ENCODE measurements around the gene HS3ST4.

The HS3ST4 gene

GRCh38 chr16:26120729-26121128, 429.0 kb downstream of the HS3ST4 start:
- no peak for DNase-seq

GRCh38 chr16:26128296-26128695, 436.5 kb downstream of the HS3ST4 start:
- no peak for DNase-seq

GRCh38 chr16:26129997-26130396, 438.2 kb downstream of the HS3ST4 start:
- DNase-seq = no peak

- no peak for DNase-seq
Measured at GRCh38 chr16:26133416-26134093, 441.8 kb downstream of the HS3ST4 start.

GRCh38 chr16:26134588-26134987, 442.8 kb downstream of the HS3ST4 start:
- DNase-seq = no peak

GRCh38 chr16:26137956-26138355, 446.2 kb downstream of the HS3ST4 start:
- DNase-seq = no peak

- DNase-seq = no peak
Measured at GRCh38 chr16:26139091-26139490, 447.3 kb downstream of the HS3ST4 start.

GRCh38 chr16:26139884-26140283, 448.1 kb downstream of the HS3ST4 start:
- no peak for DNase-seq

- no peak for DNase-seq
Measured at GRCh38 chr16:26149364-26150190, 457.8 kb downstream of the HS3ST4 start.

GRCh38 chr16:26155221-26155620, 463.5 kb downstream of the HS3ST4 start:
- DNase-seq = no peak

- DNase-seq = no peak
Measured at GRCh38 chr16:26157319-26157718, 465.6 kb downstream of the HS3ST4 start.

GRCh38 chr16:26158142-26158759, 466.5 kb downstream of the HS3ST4 start:
- DNase-seq = no peak

GRCh38 chr16:26161461-26162180, 469.9 kb downstream of the HS3ST4 start:
- no peak for DNase-seq

- DNase-seq = no peak
Measured at GRCh38 chr16:26169473-26169872, 477.7 kb downstream of the HS3ST4 start.

- no peak for DNase-seq
Measured at GRCh38 chr16:26175944-26176343, 484.2 kb downstream of the HS3ST4 start.

- DNase-seq = no peak
Measured at GRCh38 chr16:26177438-26177837, 485.7 kb downstream of the HS3ST4 start.

GRCh38 chr16:26178298-26178697, 486.5 kb downstream of the HS3ST4 start:
- DNase-seq = no peak

GRCh38 chr16:26186091-26186615, 494.4 kb downstream of the HS3ST4 start:
- no peak for DNase-seq

Measured in stimulated activated CD4-positive, alpha-beta T cell treated with anti-CD3 and anti-CD28 coated beads, Interleukin-2, amount 100 ng/mL, for 24 hours (primary cell).